Mesendoderm (in vitro differentiated cells): Measurements from ENCODE around the gene UTP18.
"Not testable (repeated sequence)": the region's sequence is repeated elsewhere in the genome, so short reads cannot be mapped to it uniquely, and the experiment has no call there.

Experiments used
- DNase-seq: peaks from one replicate; pipeline ENCODE4 v3.0.0; 2013
- H2AK5ac ChIP-seq: 2 replicates; pipeline ENCODE4 v1.6.1; 2013; ENCODE audit warnings: low read length, inconsistent platforms
- H2BK120ac ChIP-seq: 2 replicates; pipeline ENCODE4 v1.6.1; 2013; ENCODE audit warnings: low read depth, mild to moderate bottlenecking, low read length, moderate library complexity, mixed read lengths
- H2BK15ac ChIP-seq: replicated peaks from 2 replicates; pipeline ENCODE4 v1.6.1; 2013; ENCODE audit warnings: low read depth, mild to moderate bottlenecking, moderate library complexity
- H2BK5ac ChIP-seq: 2 replicates; pipeline ENCODE4 v1.6.1; 2013; ENCODE audit warnings: low read length, inconsistent platforms
- H3K18ac ChIP-seq: 2 replicates; pipeline ENCODE4 v1.6.1; 2013; ENCODE audit warnings: mild to moderate bottlenecking, low read length, mixed read lengths
- H3K23ac ChIP-seq: one replicate; pipeline ENCODE4 v1.6.1; 2013; ENCODE audit warnings: low read length
- H3K27ac ChIP-seq: 2 replicates; pipeline ENCODE4 v1.5.1; 2013; ENCODE audit warnings: low read depth, mild to moderate bottlenecking, inconsistent platforms, low read length, moderate library complexity
- H3K27me3 ChIP-seq: 2 replicates; pipeline ENCODE4 v1.6.1; 2013; ENCODE audit warnings: low read length, control low read depth, mild to moderate bottlenecking, inconsistent platforms; ENCODE audit not compliant: insufficient read depth, poor library complexity
- H3K36me3 ChIP-seq: 2 replicates; pipeline ENCODE4 v1.6.1; 2013; ENCODE audit warnings: low read length, inconsistent platforms; ENCODE audit not compliant: control insufficient read depth, insufficient read depth
- H3K4ac ChIP-seq: one replicate; pipeline ENCODE4 v1.6.1; 2013; ENCODE audit warnings: low read depth, mild to moderate bottlenecking, low read length, moderate library complexity
- H3K4me1 ChIP-seq: 2 replicates; pipeline ENCODE4 v1.6.1; 2013; ENCODE audit warnings: low read depth, low read length, inconsistent platforms; ENCODE audit not compliant: control insufficient read depth
- H3K4me2 ChIP-seq: 2 replicates; pipeline ENCODE4 v1.6.1; 2013; ENCODE audit warnings: low read length
- H3K4me3 ChIP-seq: 2 replicates; pipeline ENCODE4 v1.5.1; 2013; ENCODE audit warnings: mild to moderate bottlenecking, low read length
- H3K56ac ChIP-seq: one replicate; pipeline ENCODE4 v1.6.1; 2013; ENCODE audit warnings: low read length
- H3K79me1 ChIP-seq: 2 replicates; pipeline ENCODE4 v1.6.1; 2013; ENCODE audit warnings: low read length, inconsistent platforms
- H3K79me2 ChIP-seq: 2 replicates; pipeline ENCODE4 v1.6.1; 2013; ENCODE audit warnings: mild to moderate bottlenecking, low read length; ENCODE audit not compliant: control insufficient read depth, insufficient read depth
- H3K9ac ChIP-seq: 2 replicates; pipeline ENCODE4 v1.6.1; 2013; ENCODE audit warnings: low read length, inconsistent platforms
- H4K5ac ChIP-seq: one replicate; pipeline ENCODE4 v1.6.1; 2013; ENCODE audit warnings: low read length
- H4K8ac ChIP-seq: one replicate; pipeline ENCODE4 v1.6.1; 2013; ENCODE audit warnings: low read depth, mild to moderate bottlenecking, control low read depth, low read length, moderate library complexity
- WGBS: extraction: QIAGEN DNeasy Blood & Tissue Kit; methylation state at CpG from one replicate; pipeline ENCODE4 v1.1.7; 2013; ENCODE audit warnings: low lambda C conversion rate, missing lambda C conversion rate; ENCODE audit not compliant: insufficient coverage; ENCODE audit errors: extremely low coverage; 5-methylcytosine and 5-hydroxymethylcytosine counted together

Gene UTP18

GRCh38 chr17:51225523-51225922, 34.8 kb upstream of the UTP18 start:
- not testable (repeated sequence) for H3K4ac ChIP-seq, H3K79me2 ChIP-seq, H3K27me3 ChIP-seq, H3K56ac ChIP-seq, H2BK120ac ChIP-seq, H3K4me3 ChIP-seq, H2BK15ac ChIP-seq, H4K5ac ChIP-seq, DNase-seq, H3K23ac ChIP-seq, H3K79me1 ChIP-seq, H2AK5ac ChIP-seq, H3K4me1 ChIP-seq, H4K8ac ChIP-seq, H3K18ac ChIP-seq, H3K9ac ChIP-seq, H3K27ac ChIP-seq, H2BK5ac ChIP-seq, H3K36me3 ChIP-seq, H3K4me2 ChIP-seq
- no CpG with 5 or more reads among the region's 7 CpGs for WGBS

- no peak overlapping the region for H3K4me3 ChIP-seq
- no peak overlapping the region for H3K18ac ChIP-seq
- H3K27me3 ChIP-seq, result no peaks in the 10 kb centered on the region
- no peak overlapping the region for H2BK5ac ChIP-seq
- peaks cover 2% of the 10 kb centered on the region for H3K36me3 ChIP-seq
- H3K23ac ChIP-seq, result no peak overlapping the region
- H4K5ac ChIP-seq, result no peak overlapping the region
- no peak overlapping the region for H3K56ac ChIP-seq
- H3K79me2 ChIP-seq, result peaks cover 17% of the 10 kb centered on the region
- H4K8ac ChIP-seq, result no peak overlapping the region
- no peak overlapping the region for H2BK120ac ChIP-seq
- H2AK5ac ChIP-seq, result no peak overlapping the region
- H3K4me1 ChIP-seq, result no peaks in the 10 kb centered on the region
- no peak overlapping the region for H3K4ac ChIP-seq
- H3K9ac ChIP-seq, result no peak overlapping the region
- no CpG with 5 or more reads among the region's 4 CpGs for WGBS
- H3K79me1 ChIP-seq, result peaks cover 4% of the 10 kb centered on the region
- H3K27ac ChIP-seq, result no peak overlapping the region
- DNase-seq, result no peak
- no peak overlapping the region for H2BK15ac ChIP-seq
- H3K4me2 ChIP-seq, result no peak overlapping the region
Observed at GRCh38 chr17:51228161-51228560, 32.2 kb upstream of the UTP18 start.

GRCh38 chr17:51229889-51230288, 30.5 kb upstream of the UTP18 start:
- Histone ChIP-seq H4K5ac (no peak overlapping the region), H2BK120ac (no peak overlapping the region), H2AK5ac (no peak overlapping the region), H3K56ac (no peak overlapping the region), H3K18ac (no peak overlapping the region), H3K27ac (no peak overlapping the region), H2BK5ac (no peak overlapping the region), H3K36me3 (peaks cover 2% of the 10 kb centered on the region), H3K4me2 (no peak overlapping the region), H3K23ac (no peak overlapping the region), H4K8ac (no peak overlapping the region), H3K79me1 (peaks cover 4% of the 10 kb centered on the region), H3K9ac (no peak overlapping the region), H3K4me1 (no peaks in the 10 kb centered on the region), H3K27me3 (no peaks in the 10 kb centered on the region), H2BK15ac (no peak overlapping the region), H3K4me3 (no peak overlapping the region), H3K79me2 (peaks cover 17% of the 10 kb centered on the region), H3K4ac (no peak overlapping the region)
- no CpG with 5 or more reads among the region's 3 CpGs for WGBS
- no peak for DNase-seq

GRCh38 chr17:51230306-51230705, 30.0 kb upstream of the UTP18 start:
- Histone ChIP-seq H3K4me2 (no peak overlapping the region), H3K18ac (no peak overlapping the region), H3K79me1 (peaks cover 4% of the 10 kb centered on the region), H3K27me3 (no peaks in the 10 kb centered on the region), H4K8ac (no peak overlapping the region), H3K9ac (no peak overlapping the region), H2BK15ac (no peak overlapping the region), H4K5ac (no peak overlapping the region), H3K4me1 (no peaks in the 10 kb centered on the region), H3K79me2 (peaks cover 20% of the 10 kb centered on the region), H3K36me3 (no peaks in the 10 kb centered on the region), H2BK5ac (no peak overlapping the region), H3K4me3 (no peak overlapping the region), H3K27ac (no peak overlapping the region), H2AK5ac (no peak overlapping the region), H2BK120ac (no peak overlapping the region), H3K56ac (no peak overlapping the region), H3K4ac (no peak overlapping the region), H3K23ac (no peak overlapping the region)
- DNase-seq, result no peak
- WGBS, result no CpG with 5 or more reads among the region's 4 CpGs

GRCh38 chr17:51231999-51232398, 28.3 kb upstream of the UTP18 start:
- H3K23ac ChIP-seq, result no peak overlapping the region
- H3K27ac ChIP-seq, result no peak overlapping the region
- no peaks in the 10 kb centered on the region for H3K36me3 ChIP-seq
- no peak overlapping the region for H3K9ac ChIP-seq
- H3K4ac ChIP-seq, result no peak overlapping the region
- H2AK5ac ChIP-seq, result no peak overlapping the region
- peaks cover 22% of the 10 kb centered on the region for H3K79me2 ChIP-seq
- WGBS, result no CpG with 5 or more reads among the region's 4 CpGs
- no peak overlapping the region for H3K4me2 ChIP-seq
- H2BK120ac ChIP-seq, result no peak overlapping the region
- H2BK15ac ChIP-seq, result no peak overlapping the region
- H3K4me3 ChIP-seq, result no peak overlapping the region
- no peak overlapping the region for H3K56ac ChIP-seq
- DNase-seq, result no peak
- H4K8ac ChIP-seq, result no peak overlapping the region
- H3K18ac ChIP-seq, result no peak overlapping the region
- no peaks in the 10 kb centered on the region for H3K27me3 ChIP-seq
- H3K79me1 ChIP-seq, result peaks cover 4% of the 10 kb centered on the region
- H3K4me1 ChIP-seq, result no peaks in the 10 kb centered on the region
- H2BK5ac ChIP-seq, result no peak overlapping the region
- H4K5ac ChIP-seq, result no peak overlapping the region

- Histone ChIP-seq H3K18ac (no peak overlapping the region), H3K4me1 (no peaks in the 10 kb centered on the region)
- no CpG with 5 or more reads among the region's 6 CpGs for WGBS
Observed at GRCh38 chr17:51234162-51234561, 26.2 kb upstream of the UTP18 start.

More at GRCh38 chr17:51234162-51234561, 26.2 kb upstream of the UTP18 start:
- Histone ChIP-seq H3K4ac (no peak overlapping the region), H2AK5ac (no peak overlapping the region), H3K4me2 (no peak overlapping the region), H3K79me2 (peaks cover 24% of the 10 kb centered on the region), H3K23ac (no peak overlapping the region), H4K8ac (no peak overlapping the region), H3K79me1 (peaks cover 9% of the 10 kb centered on the region), H4K5ac (no peak overlapping the region), H3K56ac (no peak overlapping the region), H2BK15ac (no peak overlapping the region), H3K9ac (no peak overlapping the region), H2BK5ac (no peak overlapping the region), H3K36me3 (no peaks in the 10 kb centered on the region), H2BK120ac (no peak overlapping the region), H3K27ac (no peak overlapping the region), H3K4me3 (no peak overlapping the region), H3K27me3 (no peaks in the 10 kb centered on the region)
- no peak for DNase-seq
